ENCODE data around the gene ALX4.

DNA sequence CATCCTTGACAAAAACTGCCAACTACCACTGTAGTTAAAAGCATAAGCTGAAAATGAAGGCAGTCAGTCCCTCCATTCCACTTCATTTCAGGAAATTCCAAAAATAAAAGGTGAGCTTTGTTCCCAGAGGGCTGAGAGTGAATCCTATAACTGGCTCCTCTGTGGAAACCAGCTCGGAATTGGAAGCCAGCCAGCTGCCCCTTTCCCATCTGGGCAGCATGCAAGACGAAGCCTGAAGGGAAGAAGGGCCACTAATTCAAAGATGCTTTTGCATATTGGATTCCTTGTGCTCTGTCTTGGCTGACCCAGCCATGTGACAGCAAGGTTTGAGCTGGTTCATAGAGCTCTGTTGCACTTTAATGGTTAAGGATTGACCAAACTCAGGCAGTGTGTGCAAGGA is 83.4 kb downstream of the ALX4 start:
- TF ChIP-seq, protein P1, sequence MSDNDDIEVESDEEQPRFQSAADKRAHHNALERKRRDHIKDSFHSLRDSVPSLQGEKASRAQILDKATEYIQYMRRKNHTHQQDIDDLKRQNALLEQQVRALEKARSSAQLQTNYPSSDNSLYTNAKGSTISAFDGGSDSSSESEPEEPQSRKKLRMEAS (IDR thresholded peaks at IDR 0.05), result no peak
- no peak for TF ChIP-seq BACH1 (IDR thresholded peaks at IDR 0.05; ENCODE audit: low read length)
- TF ChIP-seq RFX5 (IDR thresholded peaks at IDR 0.05; ENCODE audit: borderline replicate concordance, low read depth, low read length), result no peak
